ENCODE results near the gene CBX1.

DNA sequence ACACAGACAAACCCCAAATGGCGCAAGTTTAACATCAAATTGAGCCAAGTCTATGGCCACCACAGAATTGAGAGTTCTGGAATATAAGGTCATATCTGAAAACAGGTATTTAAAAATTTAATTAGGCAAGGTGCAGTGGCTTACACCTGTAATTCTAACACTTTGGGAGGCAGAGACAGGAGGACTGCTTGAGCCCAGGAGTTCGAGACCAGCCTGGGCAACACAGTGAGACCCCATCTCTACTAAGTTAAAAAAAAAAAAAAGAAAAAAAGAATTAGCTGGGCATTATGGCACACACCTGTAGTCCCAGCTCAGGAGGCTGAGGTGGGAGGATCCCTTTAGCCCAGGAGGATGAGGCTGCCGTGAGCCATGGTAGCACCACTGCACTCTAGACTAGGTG is 34.0 kb downstream of the CBX1 start:
- TF ChIP-seq POLR2A (IDR thresholded peaks at IDR 0.05; ENCODE audit: low read length) (no peak), GATA1 (IDR thresholded peaks at IDR 0.05; ENCODE audit: low read depth, low read length) (no peak)
